Lung (tissue), 12 donors: Measurements from ENCODE around the gene FOXP1. TPM values are rescaled to one million over a fixed set of nuclear protein-coding genes. Genes with fewer than 3 reads are reported as not detected.

ENCODE experiments used
- ATAC-seq: fragments of 200-7000 bp; cut with Tn5 transposase; one replicate; pipeline ENCODE4 v1.9.1; 2020; ENCODE audit warnings: moderate number of reproducible peaks; ENCODE audit not compliant: insufficient read depth, low FRiP score
- DNase-seq, 3 donors: peaks; one replicate each; pipeline ENCODE4 v3.0.0-alpha.2; 2013 to 2017
- H3K27ac ChIP-seq, 2 donors: one replicate each; pipeline ENCODE4 v1.5.1; 2013; ENCODE audit warnings: mild to moderate bottlenecking in 2 of 2, moderate library complexity in 2 of 2, control low read depth in 1 of 2, inconsistent platforms in 1 of 2, low read depth in 1 of 2, low read length in 1 of 2
- H3K27me3 ChIP-seq, 3 donors: one replicate each; pipeline ENCODE4 v1.5.1; 2013; ENCODE audit warnings: low read length in 2 of 3; ENCODE audit not compliant: control insufficient read depth in 3 of 3, insufficient read depth in 3 of 3
- H3K36me3 ChIP-seq, 4 donors: one replicate each; pipeline ENCODE4 v1.5.1; 2013; ENCODE audit warnings: low read length in 4 of 4, mild to moderate bottlenecking in 1 of 4, moderate library complexity in 1 of 4; ENCODE audit not compliant: control insufficient read depth in 4 of 4, insufficient read depth in 4 of 4
- H3K4me1 ChIP-seq, 5 donors: one replicate each; pipeline ENCODE4 v1.5.1; 2013; ENCODE audit warnings: low read length in 5 of 5, mild to moderate bottlenecking in 2 of 5, moderate library complexity in 1 of 5; ENCODE audit not compliant: control insufficient read depth in 5 of 5, insufficient read depth in 5 of 5
- H3K4me3 ChIP-seq: one replicate; pipeline ENCODE4 v1.5.1; 2013; ENCODE audit warnings: mild to moderate bottlenecking, control low read depth, moderate library complexity
- H3K9ac ChIP-seq, 2 donors: one replicate each; pipeline ENCODE4 v1.5.1; 2013; ENCODE audit warnings: low read length in 2 of 2, control low read depth in 1 of 2; ENCODE audit not compliant: insufficient read depth in 1 of 2
- H3K9me3 ChIP-seq, 4 donors: one replicate each; pipeline ENCODE4 v1.5.1; 2013; ENCODE audit warnings: low read length in 3 of 4, mild to moderate bottlenecking in 1 of 4, moderate library complexity in 1 of 4; ENCODE audit not compliant: control insufficient read depth in 4 of 4, insufficient read depth in 3 of 4
- WGBS, 2 donors: extraction: QIAGEN DNeasy Blood & Tissue Kit; methylation state at CpG; one replicate each; pipeline ENCODE4 v1.1.7; 2013; 5-methylcytosine and 5-hydroxymethylcytosine counted together
- polyA plus RNA-seq, 2 donors: library from polyadenylated mRNA; stranded (reverse); fragments of 200-250 nt; gene quantifications; one replicate each; pipeline ENCODE4 v1.2.1, GENCODE V29; 2013
- total RNA-seq, 2 donors: library from RNA; depleted of rRNA in 1 of 2; stranded (reverse); fragments of >200 nt in 1 of 2; gene quantifications; one replicate each; pipeline ENCODE4 v1.2.1, GENCODE V29; 2014 to 2021
- TF ChIP-seq, protein P1 (sequence below): IDR thresholded peaks from 2 replicates; pipeline ENCODE4 v1.5.1; 2012; ENCODE audit warnings: mild to moderate bottlenecking; ENCODE audit errors: control extremely low read depth, extremely low read depth
- donor health status: control.
- donor health status: control.
- donor health status: Bipolar disorder and iron deficiency.
- donor health status: healthy.
- donor health status: DM: yes; HTN: yes; CAD: no.

The FOXP1 gene
- total and polyA plus RNA-seq, 4 donors: 13.8 to 287 (median 73.9) TPM

DNA sequence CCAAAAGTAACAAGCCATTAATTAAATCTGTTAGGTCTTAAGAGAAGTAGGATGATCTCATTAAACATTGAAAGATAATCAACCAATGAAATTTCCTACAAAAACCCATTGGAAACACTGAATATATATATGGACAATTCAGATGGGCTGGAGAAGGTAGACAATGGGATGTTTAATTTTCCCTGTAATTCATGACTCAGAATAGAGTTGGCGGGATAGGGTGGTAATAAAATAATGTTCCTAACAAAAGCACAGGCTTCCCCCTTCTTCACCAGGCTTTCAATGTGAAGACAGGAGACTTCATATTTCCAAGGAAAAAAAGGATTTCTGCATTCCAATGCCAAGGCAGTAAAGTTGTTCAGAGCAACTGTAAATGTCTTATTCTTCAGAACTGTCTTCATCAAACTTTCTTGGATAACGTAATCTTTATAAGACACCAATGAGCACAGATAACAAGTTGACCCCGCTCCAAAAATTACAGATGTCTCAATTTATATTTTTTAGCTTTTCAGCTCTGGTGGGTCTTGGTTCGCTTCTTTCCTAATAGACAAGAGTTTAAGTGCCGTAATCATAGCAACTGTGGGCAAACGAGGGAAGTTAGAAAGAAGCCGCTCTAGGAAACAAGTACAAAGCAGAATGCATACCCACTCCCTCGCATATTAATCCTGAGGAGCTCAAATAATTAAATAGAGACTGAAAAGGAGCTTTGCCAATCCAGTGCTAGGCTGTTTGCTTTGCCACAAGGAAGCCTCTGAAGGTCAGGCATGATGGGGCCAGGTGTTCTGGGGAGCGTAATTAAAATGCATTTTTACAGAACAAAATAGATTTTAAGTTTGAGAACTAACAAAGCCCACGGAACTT, 377.0 kb downstream of the FOXP1 start:
- peak in 2 of 3 donors; percentile 66 to 81 for DNase-seq
- Histone ChIP-seq H3K9me3 (no peaks in the 10 kb centered on the region), H3K4me3 (no peak overlapping the region), H3K36me3 (no peaks in the 10 kb centered on the region), H3K9ac (no peak overlapping the region), H3K27me3 (no peaks in the 10 kb centered on the region), H3K27ac (peak overlapping the region; percentile 38 to 61), H3K4me1 (peaks cover 3 to 60% (median 42%) of the 10 kb centered on the region in 5 donors)
- ATAC-seq: no peak
- TF ChIP-seq, protein P1, sequence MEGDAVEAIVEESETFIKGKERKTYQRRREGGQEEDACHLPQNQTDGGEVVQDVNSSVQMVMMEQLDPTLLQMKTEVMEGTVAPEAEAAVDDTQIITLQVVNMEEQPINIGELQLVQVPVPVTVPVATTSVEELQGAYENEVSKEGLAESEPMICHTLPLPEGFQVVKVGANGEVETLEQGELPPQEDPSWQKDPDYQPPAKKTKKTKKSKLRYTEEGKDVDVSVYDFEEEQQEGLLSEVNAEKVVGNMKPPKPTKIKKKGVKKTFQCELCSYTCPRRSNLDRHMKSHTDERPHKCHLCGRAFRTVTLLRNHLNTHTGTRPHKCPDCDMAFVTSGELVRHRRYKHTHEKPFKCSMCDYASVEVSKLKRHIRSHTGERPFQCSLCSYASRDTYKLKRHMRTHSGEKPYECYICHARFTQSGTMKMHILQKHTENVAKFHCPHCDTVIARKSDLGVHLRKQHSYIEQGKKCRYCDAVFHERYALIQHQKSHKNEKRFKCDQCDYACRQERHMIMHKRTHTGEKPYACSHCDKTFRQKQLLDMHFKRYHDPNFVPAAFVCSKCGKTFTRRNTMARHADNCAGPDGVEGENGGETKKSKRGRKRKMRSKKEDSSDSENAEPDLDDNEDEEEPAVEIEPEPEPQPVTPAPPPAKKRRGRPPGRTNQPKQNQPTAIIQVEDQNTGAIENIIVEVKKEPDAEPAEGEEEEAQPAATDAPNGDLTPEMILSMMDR: no peak
- 74 to 78% methylated on average over 10 of the region's 10 CpGs for WGBS, 2 donors

DNA sequence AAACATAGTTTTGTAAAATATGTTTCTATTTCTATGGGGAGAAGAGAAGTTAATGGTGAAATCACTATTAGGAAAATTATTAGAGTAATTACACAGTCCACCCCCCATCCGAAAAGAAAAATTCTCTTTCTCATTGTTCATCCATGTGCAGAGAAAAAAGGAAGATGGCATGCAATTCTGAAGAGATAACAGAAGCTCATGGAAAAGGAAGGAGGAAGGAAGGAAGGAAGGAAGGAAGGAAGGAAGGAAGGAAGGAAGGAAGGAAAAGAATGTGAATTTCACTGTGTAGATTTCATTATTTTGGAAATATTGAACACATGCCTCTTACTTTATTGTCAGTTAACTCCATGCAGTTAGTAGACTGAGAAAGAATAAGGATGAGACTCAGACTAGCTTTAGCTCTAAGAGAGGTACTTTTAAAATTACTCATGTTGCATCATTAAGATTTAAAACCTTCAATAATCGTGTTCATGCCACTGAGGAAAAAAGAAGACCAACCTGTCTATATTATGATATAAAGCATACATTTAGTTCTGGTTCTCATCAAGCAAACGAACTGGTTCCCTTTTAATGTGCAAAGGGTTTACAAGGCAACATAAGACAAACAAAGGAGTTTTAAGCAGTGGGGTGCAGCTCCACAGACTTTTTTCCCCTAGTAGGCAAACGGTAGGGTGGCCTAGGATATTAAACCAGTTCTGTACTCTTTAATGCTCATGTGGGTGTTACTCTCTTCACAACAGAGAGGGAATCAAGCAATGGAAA, 379.6 kb downstream of the FOXP1 start:
- H3K9me3 ChIP-seq: no peaks in the 10 kb centered on the region
- H3K4me3 ChIP-seq: no peak overlapping the region
- H3K27ac ChIP-seq: no peak overlapping the region
- DNase-seq: no peak
- no peaks in the 10 kb centered on the region for H3K36me3 ChIP-seq
- no peak for ATAC-seq
- H3K9ac ChIP-seq: no peak overlapping the region
- peaks cover 0 to 47% (median 32%) of the 10 kb centered on the region in 5 donors for H3K4me1 ChIP-seq
- TF ChIP-seq, protein P1: no peak
- H3K27me3 ChIP-seq: no peaks in the 10 kb centered on the region
- 80 to 87% methylated on average over 4 of the region's 4 CpGs for WGBS, 2 donors

DNA sequence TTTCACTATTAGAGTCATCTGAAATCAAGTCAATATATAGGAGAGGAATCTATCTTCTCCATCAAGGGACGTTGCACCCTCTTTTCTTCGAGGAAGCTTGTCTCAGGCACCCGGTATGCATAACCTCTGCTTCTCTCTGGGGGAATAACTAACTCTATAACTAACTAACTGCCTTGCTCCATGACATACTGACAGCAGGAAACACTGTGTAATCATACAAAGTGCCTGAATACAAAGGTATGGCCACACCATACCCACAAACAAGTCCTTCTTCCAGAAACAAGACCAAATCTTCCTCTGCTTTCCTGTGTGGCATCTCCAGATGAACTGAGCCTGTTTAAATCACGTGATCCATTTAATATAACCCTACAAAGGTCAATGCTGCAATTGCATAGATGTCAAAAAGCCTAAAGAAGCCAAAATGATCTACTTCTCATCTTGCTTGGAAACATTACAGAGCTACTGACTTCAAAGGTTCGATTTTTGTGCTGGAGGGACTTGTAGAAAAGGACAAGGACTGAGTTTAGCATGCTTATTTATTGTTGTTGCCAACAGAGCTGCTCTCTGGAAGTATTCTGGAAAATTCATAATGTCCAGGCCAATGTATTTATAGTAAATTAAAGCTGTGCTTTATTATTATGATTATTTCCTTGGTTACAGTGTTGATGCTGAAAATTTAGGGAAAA, 380.5 kb downstream of the FOXP1 start:
- TF ChIP-seq, protein P1: no peak
- H3K4me1 ChIP-seq: peaks cover 0 to 38% (median 23%) of the 10 kb centered on the region in 5 donors
- no peaks in the 10 kb centered on the region for H3K9me3 ChIP-seq
- H3K4me3 ChIP-seq: no peak overlapping the region
- ATAC-seq (no peak), DNase-seq (peak in 2 of 3 donors; percentile 48 to 66)
- peaks cover 0 to under 1% (median 0%) of the 10 kb centered on the region in 4 donors for H3K36me3 ChIP-seq
- WGBS, 2 donors: 71% methylated on average over 5 of the region's 5 CpGs
- no peak overlapping the region for H3K9ac ChIP-seq
- H3K27ac ChIP-seq: no peak overlapping the region
- H3K27me3 ChIP-seq: no peaks in the 10 kb centered on the region
